HCT116 (cell line): ENCODE measurements around the gene ACTN3. TPM values are rescaled to one million over a fixed set of nuclear protein-coding genes. Genes with fewer than 3 reads are reported as not detected.

Source experiments
- ATAC-seq: fragments of 200-7000 bp; cut with Tn5 transposase; 2 replicates; pipeline ENCODE4 v1.9.1; 2020; ENCODE audit warnings: mild to moderate bottlenecking, moderate library complexity
- BruUV-seq: library from RNA; stranded (reverse); fragments of 400-500 nt; replicated peaks from 2 replicates; lab custom pipeline; 2021; lab: Mats Ljungman, UMichigan
- CTCF ChIA-PET: fragments of 300-600 bp; sonication (Branson Sonifier 250); formaldehyde crosslinking; loops from one replicate; lab custom pipeline; 2021; ENCODE audit warnings: antibody characterized with exemption; lab: Charles Lee
- POLR2A ChIA-PET: fragments of 300-600, 350-600 bp; sonication (Branson Sonifier 250); formaldehyde crosslinking; loops from one replicate; lab custom pipeline; 2021; ENCODE audit warnings: antibody characterized with exemption; lab: Charles Lee
- RAD21 ChIA-PET, 2 experiments: fragments of 300-600 bp; sonication (Branson Sonifier 250); formaldehyde crosslinking; loops; one replicate each; lab custom pipeline; 2023; ENCODE audit warnings: low total read pairs in 2 of 2; ENCODE audit not compliant: uncharacterized antibody in 2 of 2, unreplicated experiment in 2 of 2, low non-redundant PET in 1 of 2; lab: Charles Lee
- DNase-seq: peaks from one replicate; pipeline ENCODE4 v3.0.0-alpha.2; 2010; ENCODE audit warnings: low read depth, low spot score
- H2AFZ ChIP-seq: fragments of 200-600 bp; shearing (Covaris generic), sonication (generic); 2 replicates; pipeline ENCODE4 v1.6.1; 2017; ENCODE audit warnings: low read depth, mixed run types, mixed read lengths, antibody characterized with exemption, low read length; ENCODE audit not compliant: poor library complexity, severe bottlenecking
- H3K27ac ChIP-seq: 2 replicates; pipeline ENCODE4 v1.5.1; 2012; ENCODE audit warnings: low read depth, low read length
- H3K27me3 ChIP-seq: fragments of 200-600 bp; sonication (generic); 2 replicates; pipeline ENCODE4 v1.6.1; 2016; ENCODE audit warnings: mixed run types, low read length, mixed read lengths; ENCODE audit not compliant: insufficient read depth
- H3K36me3 ChIP-seq, 2 experiments: fragments of 200-500 bp in 1 of 2; fragments of 200-600 bp in 1 of 2; sonication (Bioruptor generic) in 1 of 2; sonication (generic) in 1 of 2; 2 replicates each; pipeline versions ENCODE4 v1.5.1 to v1.6.1; 2014 to 2016; ENCODE audit warnings: low read length in 2 of 2, inconsistent platforms in 1 of 2, mixed read lengths in 1 of 2, mixed run types in 1 of 2; ENCODE audit not compliant: insufficient read depth in 2 of 2, control insufficient read depth in 1 of 2
- H3K4me1 ChIP-seq, 2 experiments: fragments of 200-600 bp in 1 of 2; sonication (generic) in 1 of 2; 2 replicates each; pipeline versions ENCODE4 v1.5.1 to v1.6.1; 2012 to 2017; ENCODE audit warnings: low read length in 2 of 2, inconsistent platforms in 1 of 2, mild to moderate bottlenecking in 1 of 2, mixed read lengths in 1 of 2, mixed run types in 1 of 2, moderate library complexity in 1 of 2; ENCODE audit not compliant: insufficient read depth in 2 of 2, control insufficient read depth in 1 of 2
- H3K4me2 ChIP-seq: fragments of 200-600 bp; sonication (generic); 2 replicates; pipeline ENCODE4 v1.6.1; 2017; ENCODE audit warnings: mixed run types, low read length, mixed read lengths
- H3K4me3 ChIP-seq, 2 experiments: fragments of 200-600 bp in 1 of 2; sonication (generic) in 1 of 2; replicated peaks in 1 of 2; 2 replicates each; pipeline ENCODE4 v1.5.1; 2011 to 2016; ENCODE audit warnings: low read length in 2 of 2, control low read depth in 1 of 2, low read depth in 1 of 2, mild to moderate bottlenecking in 1 of 2, mixed read lengths in 1 of 2, mixed run types in 1 of 2
- H3K79me2 ChIP-seq: fragments of 200-600 bp; sonication (generic); 2 replicates; pipeline ENCODE4 v1.6.1; 2017; ENCODE audit warnings: mild to moderate bottlenecking, mixed run types, low read length, moderate library complexity, mixed read lengths; ENCODE audit not compliant: insufficient read depth
- H3K9ac ChIP-seq: fragments of 200-600 bp; sonication (generic); 2 replicates; pipeline ENCODE4 v1.6.1; 2016; ENCODE audit warnings: low read length, mixed read lengths
- H3K9me2 ChIP-seq: fragments of 200-600 bp; sonication (generic), shearing (Covaris generic); 2 replicates; pipeline ENCODE4 v1.6.1; 2017; ENCODE audit warnings: mixed run types, mild to moderate bottlenecking, moderate library complexity; ENCODE audit not compliant: insufficient read depth
- H3K9me3 ChIP-seq, 2 experiments: fragments of 200-500 bp in 1 of 2; fragments of 200-600 bp in 1 of 2; sonication (Bioruptor generic) in 1 of 2; sonication (generic) in 1 of 2; 2 replicates each; pipeline ENCODE4 v1.6.1; 2014 to 2017; ENCODE audit warnings: low read length in 2 of 2, mixed read lengths in 2 of 2, inconsistent platforms in 1 of 2, low read depth in 1 of 2, mild to moderate bottlenecking in 1 of 2, mixed run types in 1 of 2, moderate library complexity in 1 of 2; ENCODE audit not compliant: control insufficient read depth in 1 of 2, insufficient read depth in 1 of 2
- H4K20me1 ChIP-seq: fragments of 200-600 bp; sonication (generic), shearing (Covaris generic); 2 replicates; pipeline ENCODE4 v1.6.1; 2017; ENCODE audit warnings: mixed run types, mild to moderate bottlenecking, moderate library complexity; ENCODE audit not compliant: insufficient read depth
- CBX3 ChIP-seq: IDR thresholded peaks from 2 replicates; pipeline ENCODE4 v1.6.1; 2012; ENCODE audit warnings: low read depth
- CEBPB ChIP-seq: IDR thresholded peaks from 2 replicates; pipeline ENCODE4 v1.6.1; 2012; ENCODE audit warnings: low read depth
- CTCF ChIP-seq, 3 experiments: fragments of 200-600 bp in 1 of 3; sonication (generic) in 1 of 3; IDR thresholded peaks in 2 of 3; conservative IDR thresholded peaks in 1 of 3; 2 replicates each; pipeline ENCODE4 v1.5.1; 2012 to 2017; ENCODE audit warnings: low read depth in 2 of 3, low read length in 2 of 3, antibody characterized with exemption in 1 of 3, borderline replicate concordance in 1 of 3, control low read depth in 1 of 3, mild to moderate bottlenecking in 1 of 3, mixed read lengths in 1 of 3, mixed run types in 1 of 3, moderate library complexity in 1 of 3; ENCODE audit not compliant: insufficient read depth in 1 of 3
- EGR1 ChIP-seq: IDR thresholded peaks from 2 replicates; pipeline ENCODE4 v1.6.1; 2012; ENCODE audit warnings: low read depth
- ELF1 ChIP-seq: IDR thresholded peaks from 2 replicates; pipeline ENCODE4 v1.6.1; 2012; ENCODE audit warnings: low read depth, borderline replicate concordance
- EZH2 ChIP-seq: fragments of 200-600 bp; sonication (generic); IDR thresholded peaks from 2 replicates; pipeline ENCODE4 v1.6.1; 2017; ENCODE audit warnings: antibody characterized with exemption, mixed run types
- EZH2phosphoT487 ChIP-seq: fragments of 200-600 bp; IDR thresholded peaks from 2 replicates; pipeline ENCODE4 v1.6.1; 2018; ENCODE audit warnings: antibody characterized with exemption, borderline replicate concordance
- FOSL1 ChIP-seq: IDR thresholded peaks from 2 replicates; pipeline ENCODE4 v1.6.1; 2012; ENCODE audit warnings: low read depth
- JUND ChIP-seq: IDR thresholded peaks from 2 replicates; pipeline ENCODE4 v1.6.1; 2012
- MAX ChIP-seq: IDR thresholded peaks from 2 replicates; pipeline ENCODE4 v1.6.1; 2012
- POLR2A ChIP-seq: IDR thresholded peaks from 2 replicates; pipeline ENCODE4 v1.7.0; 2011; ENCODE audit warnings: borderline replicate concordance; ENCODE audit not compliant: insufficient read depth, insufficient read length; ENCODE audit errors: extremely low read depth
- POLR2AphosphoS5 ChIP-seq: IDR thresholded peaks from 2 replicates; pipeline ENCODE4 v1.6.1; 2011; ENCODE audit warnings: mild to moderate bottlenecking, low read depth, low read length, moderate library complexity
- RAD21 ChIP-seq: IDR thresholded peaks from 2 replicates; pipeline ENCODE4 v1.6.1; 2012; ENCODE audit warnings: low read depth, mild to moderate bottlenecking
- SIN3A ChIP-seq: IDR thresholded peaks from 2 replicates; pipeline ENCODE4 v1.6.1; 2012; ENCODE audit warnings: low read depth
- SP1 ChIP-seq: IDR thresholded peaks from 2 replicates; pipeline ENCODE4 v1.6.1; 2012; ENCODE audit warnings: low read depth
- SRF ChIP-seq: IDR thresholded peaks from 2 replicates; pipeline ENCODE4 v1.6.1; 2012; ENCODE audit warnings: low read depth
- TCF7L2 ChIP-seq: IDR thresholded peaks from 2 replicates; pipeline ENCODE4 v1.7.0; 2011; ENCODE audit warnings: borderline replicate concordance, inconsistent platforms; ENCODE audit not compliant: insufficient read depth, insufficient read length; ENCODE audit errors: extremely low read depth
- YY1 ChIP-seq: IDR thresholded peaks from 2 replicates; pipeline ENCODE4 v1.6.1; 2011; ENCODE audit warnings: low read length, low read depth, moderate library complexity, mild to moderate bottlenecking; ENCODE audit not compliant: insufficient replicate concordance; ENCODE audit errors: extremely low read depth
- ZFX ChIP-seq: fragments of 450-650 bp; IDR thresholded peaks from 2 replicates; pipeline ENCODE4 v1.6.1; 2017
- ZNF274 ChIP-seq: fragments of 200-500 bp; sonication (Bioruptor generic); IDR thresholded peaks from 2 replicates; pipeline ENCODE4 v1.6.1; 2014; ENCODE audit warnings: mild to moderate bottlenecking, low read depth, low read length, inconsistent platforms
- intact Hi-C: fragments of 100-400 bp; cut with micrococcal nuclease; formaldehyde crosslinking; loops from 2 replicates; pipeline ENCODE4 v1.10.0; 2022
- total RNA-seq: library from RNA; stranded (reverse); gene quantifications from one replicate; pipeline ENCODE4 v1.2.1, GENCODE V29; 2021; ENCODE audit not compliant: unreplicated experiment
- TF ChIP-seq, protein P1 (sequence below): IDR thresholded peaks from 2 replicates; pipeline ENCODE4 v1.6.1; 2012; ENCODE audit warnings: low read depth
- TF ChIP-seq, protein P2 (sequence below): IDR thresholded peaks from 2 replicates; pipeline ENCODE4 v1.6.1; 2012

ACTN3 gene
- total RNA-seq, 1 experiment from 2014 or later = not detected

GRCh38 chr11:66592457-66593302 is 46.0 kb downstream of the ACTN3 start, which contains the start of the genes CCDC87 and CCS:
CCDC87 (minus strand) TSS chr11:66593063; CDS start chr11:66593015, 48 bp downstream.
CCS (plus strand) TSS chr11:66593185; CDS start chr11:66593262, 77 bp downstream.
- H3K9me3 ChIP-seq = peaks cover 0 to 3% of the 10 kb centered on the region in 2 experiments; a peak in 1 of 4 replicates
- TF ChIP-seq SP1 (no peak), ZNF274 (no peak), ELF1 (no peak), EZH2phosphoT487 (no peak), POLR2A (peak; percentile 97), YY1 (peak; percentile 44), JUND (no peak), MAX (peak; percentile 90), CEBPB (no peak), CTCF (IDR thresholded peaks at IDR 0.05 in 2 of 3, conservative IDR thresholded peaks at IDR 0.05 in 1 of 3; ENCODE audit: borderline replicate concordance in 1 of 3, insufficient read depth in 1 of 3, low read depth in 2 of 3, low read length in 2 of 3) (peak; percentile 76 to 91 (median 80)), POLR2AphosphoS5 (peak; percentile 99), CBX3 (peak; percentile 8; the same call in 1 of the 2 replicates), ZFX (peak; percentile 31; the same call in 1 of the 2 replicates), SIN3A (peak; percentile 58; the same call in 1 of the 2 replicates), TCF7L2 (peak; percentile 20), SRF (no peak), EZH2 (no peak), FOSL1 (no peak), RAD21 (peak; percentile 17; the same call in 1 of the 2 replicates), EGR1 (no peak)
- TF ChIP-seq, protein P1, sequence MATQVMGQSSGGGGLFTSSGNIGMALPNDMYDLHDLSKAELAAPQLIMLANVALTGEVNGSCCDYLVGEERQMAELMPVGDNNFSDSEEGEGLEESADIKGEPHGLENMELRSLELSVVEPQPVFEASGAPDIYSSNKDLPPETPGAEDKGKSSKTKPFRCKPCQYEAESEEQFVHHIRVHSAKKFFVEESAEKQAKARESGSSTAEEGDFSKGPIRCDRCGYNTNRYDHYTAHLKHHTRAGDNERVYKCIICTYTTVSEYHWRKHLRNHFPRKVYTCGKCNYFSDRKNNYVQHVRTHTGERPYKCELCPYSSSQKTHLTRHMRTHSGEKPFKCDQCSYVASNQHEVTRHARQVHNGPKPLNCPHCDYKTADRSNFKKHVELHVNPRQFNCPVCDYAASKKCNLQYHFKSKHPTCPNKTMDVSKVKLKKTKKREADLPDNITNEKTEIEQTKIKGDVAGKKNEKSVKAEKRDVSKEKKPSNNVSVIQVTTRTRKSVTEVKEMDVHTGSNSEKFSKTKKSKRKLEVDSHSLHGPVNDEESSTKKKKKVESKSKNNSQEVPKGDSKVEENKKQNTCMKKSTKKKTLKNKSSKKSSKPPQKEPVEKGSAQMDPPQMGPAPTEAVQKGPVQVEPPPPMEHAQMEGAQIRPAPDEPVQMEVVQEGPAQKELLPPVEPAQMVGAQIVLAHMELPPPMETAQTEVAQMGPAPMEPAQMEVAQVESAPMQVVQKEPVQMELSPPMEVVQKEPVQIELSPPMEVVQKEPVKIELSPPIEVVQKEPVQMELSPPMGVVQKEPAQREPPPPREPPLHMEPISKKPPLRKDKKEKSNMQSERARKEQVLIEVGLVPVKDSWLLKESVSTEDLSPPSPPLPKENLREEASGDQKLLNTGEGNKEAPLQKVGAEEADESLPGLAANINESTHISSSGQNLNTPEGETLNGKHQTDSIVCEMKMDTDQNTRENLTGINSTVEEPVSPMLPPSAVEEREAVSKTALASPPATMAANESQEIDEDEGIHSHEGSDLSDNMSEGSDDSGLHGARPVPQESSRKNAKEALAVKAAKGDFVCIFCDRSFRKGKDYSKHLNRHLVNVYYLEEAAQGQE = no peak
- TF ChIP-seq, protein P2, sequence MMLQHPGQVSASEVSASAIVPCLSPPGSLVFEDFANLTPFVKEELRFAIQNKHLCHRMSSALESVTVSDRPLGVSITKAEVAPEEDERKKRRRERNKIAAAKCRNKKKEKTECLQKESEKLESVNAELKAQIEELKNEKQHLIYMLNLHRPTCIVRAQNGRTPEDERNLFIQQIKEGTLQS = no peak

More at GRCh38 chr11:66592457-66593302, 46.0 kb downstream of the ACTN3 start, which contains the start of the genes CCDC87 and CCS:
- H3K27ac ChIP-seq = peak within 1 kb of the TSS; percentile 51
- peak within 1 kb of the TSS; percentile 61 for H2AFZ ChIP-seq
- BruUV-seq = no TSS peak
- ATAC-seq = peak; percentile 97
- H3K4me3 ChIP-seq = peak within 1 kb of the TSS; percentile 69 to 98
- H3K27me3 ChIP-seq = no peaks in the 10 kb centered on the region
- H3K36me3 ChIP-seq = no peaks in the 10 kb centered on the region
- peaks cover 4 to 20% of the 10 kb centered on the region in 2 experiments for H3K4me1 ChIP-seq
- peak within 1 kb of the TSS; percentile 92 for H3K9ac ChIP-seq
- H3K4me2 ChIP-seq = peak within 1 kb of the TSS; percentile 99
- POLR2A ChIA-PET = interaction anchor here (0.6 to 1.2 kb wide), 3 partner anchors 18 to 1718 kb away, joined by 3 to 4 read pairs (median 4); partner anchors contain the start of gene RBM4
- no peaks in the 10 kb centered on the region for H4K20me1 ChIP-seq
- intact Hi-C loops = no loop called here
- H3K9me2 ChIP-seq = no peaks in the 10 kb centered on the region
- RAD21 ChIA-PET = interaction anchor here in 1 of 2 experiments (0.7 kb wide), 1 partner anchor 29 kb away, joined by 3 read pairs; no protein-coding TSS in a partner anchor
- H3K79me2 ChIP-seq = peaks cover 12% of the 10 kb centered on the region; the same call in 1 of the 2 replicates
- DNase-seq = peak; percentile 91
- CTCF ChIA-PET = interaction anchor here (0.8 to 1.3 kb wide), 4 partner anchors 8 to 86 kb away, joined by 3 to 5 read pairs (median 4); partner anchors contain the start of gene RBM14
